Mesenteric fat pad (tissue), 1 donor: ENCODE results near the gene NAMPT. TPM values are rescaled to one million over a fixed set of nuclear protein-coding genes. Genes with fewer than 3 reads are reported as not detected.
"Not testable (repeated sequence)": the region's sequence is repeated elsewhere in the genome, so short reads cannot be mapped to it uniquely, and the experiment has no call there.

Experiments used
- DNase-seq: peaks from one replicate; pipeline ENCODE4 v3.0.0-alpha.2; 2020; ENCODE audit warnings: low spot score
- total RNA-seq: library from RNA; stranded (reverse); fragmentation: NEBNext Ultra II Directional; extraction: Animal tissue kit (Norgen Biotek cat#: 25700); gene quantifications from one replicate; pipeline ENCODE4 v1.2.1, GENCODE V29; 2021
- donor health status: DM: yes; HTN: yes; CAD: no.

NAMPT gene
- total RNA-seq, 1 donor from 2014 or later, result 1,079 TPM

GRCh38 chr7:106236065-106236464 is 48.7 kb downstream of the NAMPT start:
- DNase-seq, result no peak

GRCh38 chr7:106234425-106234824 is 50.4 kb downstream of the NAMPT start:
- no peak for DNase-seq

GRCh38 chr7:106231856-106232490 is 52.8 kb downstream of the NAMPT start:
- no peak for DNase-seq

- DNase-seq, result no peak
These were observed 58.9 kb downstream of the NAMPT start for GRCh38 chr7:106225856-106226255.

- no peak for DNase-seq
These were observed 60.0 kb downstream of the NAMPT start for GRCh38 chr7:106224797-106225196.

GRCh38 chr7:106223156-106223555 is 61.6 kb downstream of the NAMPT start:
- DNase-seq, result no peak

GRCh38 chr7:106222545-106222944 is 62.2 kb downstream of the NAMPT start:
- no peak for DNase-seq

- DNase-seq, result no peak
These were observed 64.5 kb downstream of the NAMPT start for GRCh38 chr7:106220307-106220706.

GRCh38 chr7:106219170-106219569 is 65.6 kb downstream of the NAMPT start:
- DNase-seq, result no peak

GRCh38 chr7:106218546-106218945 is 66.2 kb downstream of the NAMPT start:
- no peak for DNase-seq

GRCh38 chr7:106216923-106217542 is 67.8 kb downstream of the NAMPT start:
- no peak for DNase-seq

GRCh38 chr7:106216517-106216922 is 68.3 kb downstream of the NAMPT start:
- DNase-seq, result no peak

- DNase-seq, result no peak
These were observed 68.8 kb downstream of the NAMPT start for GRCh38 chr7:106215868-106216516.

GRCh38 chr7:106208944-106209343 is 75.8 kb downstream of the NAMPT start:
- not testable (repeated sequence) for DNase-seq

- no peak for DNase-seq
These were observed 77.8 kb downstream of the NAMPT start for GRCh38 chr7:106206826-106207541.

- DNase-seq, result no peak
These were observed 79.1 kb downstream of the NAMPT start for GRCh38 chr7:106205621-106206222.

GRCh38 chr7:106203473-106203872 is 81.3 kb downstream of the NAMPT start:
- no peak for DNase-seq

- DNase-seq, result no peak
These were observed 83.6 kb downstream of the NAMPT start for GRCh38 chr7:106201164-106201563.

GRCh38 chr7:106199813-106200364 is 84.9 kb downstream of the NAMPT start:
- DNase-seq, result no peak

- DNase-seq, result no peak
These were observed 85.8 kb downstream of the NAMPT start for GRCh38 chr7:106199024-106199423.
